Islet precursor cell (in vitro differentiated cells): ENCODE results near the gene R3HDM4.

Experiments used
- DNase-seq: peaks from one replicate; pipeline ENCODE4 v3.0.0-alpha.2; 2018

Gene R3HDM4

DNA sequence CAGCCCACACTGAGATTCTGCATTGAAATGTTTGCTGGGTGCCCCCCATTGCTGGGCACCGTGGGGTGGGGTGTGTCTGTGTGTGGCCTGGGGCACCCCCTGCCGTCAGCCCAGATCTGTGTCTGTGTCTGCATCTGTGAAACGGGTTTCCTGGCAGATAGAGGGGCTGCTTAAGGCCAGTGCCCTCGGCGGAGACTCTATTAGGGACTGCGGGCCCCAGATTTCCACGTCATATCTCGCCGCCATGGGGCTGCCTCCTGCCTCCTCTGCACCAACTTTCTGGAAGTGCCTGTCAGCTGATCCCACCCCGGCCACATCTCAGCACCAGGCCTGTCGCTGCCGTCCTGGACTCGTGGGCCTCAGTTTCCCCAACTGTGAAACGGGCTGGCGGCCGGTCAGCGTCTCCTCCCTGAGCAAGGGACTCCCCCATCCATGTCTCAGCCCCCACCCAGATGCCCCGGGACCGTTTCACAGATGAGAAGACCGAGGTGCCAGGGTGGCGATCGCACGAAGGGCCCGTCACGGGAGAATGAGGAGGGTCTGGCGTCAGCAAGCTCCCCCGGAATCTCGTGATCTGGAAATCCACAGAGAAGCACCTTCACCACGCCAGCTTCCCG is 34.2 kb upstream of the R3HDM4 start:
- DNase-seq = peak; percentile 43

DNA sequence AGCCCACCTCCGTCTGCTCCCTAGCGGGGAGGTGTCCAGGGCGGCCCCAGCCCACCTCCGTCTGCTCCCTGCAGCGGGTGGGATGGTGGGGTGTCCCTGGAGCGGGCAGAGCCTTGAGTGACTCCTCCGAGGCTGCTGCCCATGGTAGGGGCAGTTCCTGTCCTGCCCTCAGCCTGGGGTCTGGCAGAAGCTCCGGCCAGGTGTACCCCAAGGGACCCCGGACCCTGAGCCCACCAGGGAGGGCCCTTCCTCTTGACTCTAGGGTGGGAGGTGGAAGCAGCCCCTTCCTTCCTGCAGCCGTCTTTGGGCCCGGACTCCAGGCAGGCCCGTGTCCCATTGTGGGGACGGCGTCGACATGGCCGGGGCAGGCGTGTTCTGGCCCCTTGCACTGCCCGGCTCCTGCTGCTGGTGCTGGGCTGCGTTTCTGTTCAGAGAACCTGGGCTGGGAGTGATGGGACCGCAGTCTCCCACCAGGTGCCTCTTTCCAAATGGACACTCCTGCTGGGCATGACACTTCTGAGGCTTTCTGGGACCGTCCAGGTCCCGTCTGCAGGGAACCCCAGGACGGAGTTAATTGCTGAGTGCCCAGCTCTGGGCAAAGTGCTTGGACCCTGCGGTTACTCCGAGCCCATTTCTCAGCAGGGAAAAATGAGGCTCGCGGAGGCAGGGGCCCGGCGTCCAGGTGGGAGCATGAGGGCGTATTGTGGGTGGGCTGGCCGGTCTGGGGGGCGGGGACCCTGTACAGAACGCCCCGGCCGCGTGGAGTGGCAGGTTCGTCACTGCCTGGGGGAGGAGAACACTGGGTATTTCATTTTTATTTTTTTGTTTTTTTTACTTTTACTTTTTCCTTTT is 32.6 kb upstream of the R3HDM4 start:
- DNase-seq = peak; percentile 49

DNA sequence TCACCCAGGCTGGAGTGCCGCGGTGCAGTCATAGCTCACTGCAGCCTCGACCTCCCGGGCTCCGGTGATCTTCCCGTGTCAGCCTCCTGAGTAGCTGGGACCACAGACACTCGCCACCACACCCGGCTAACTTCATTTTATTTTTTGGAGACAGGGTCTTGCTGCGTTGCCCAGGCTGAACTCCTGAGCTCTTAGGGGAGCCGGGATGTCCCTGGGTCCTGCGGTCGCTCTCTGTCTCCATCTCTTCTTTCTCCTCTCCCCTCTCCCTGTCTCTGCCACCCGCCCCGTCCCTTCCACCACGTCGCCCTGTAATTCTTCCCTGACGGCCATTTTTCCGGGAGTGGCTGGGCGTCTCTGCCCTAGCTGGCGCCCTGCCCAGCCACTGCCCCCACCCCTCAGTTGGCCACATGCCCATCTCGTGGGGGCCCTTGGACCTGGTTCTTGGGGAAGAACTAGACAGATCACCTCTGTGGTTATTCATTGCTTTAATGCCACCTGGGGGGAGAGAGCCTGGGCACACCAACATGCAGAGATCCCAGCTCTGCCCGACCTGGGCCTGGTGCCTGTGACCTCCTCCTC is 31.7 kb upstream of the R3HDM4 start:
- no peak for DNase-seq

DNA sequence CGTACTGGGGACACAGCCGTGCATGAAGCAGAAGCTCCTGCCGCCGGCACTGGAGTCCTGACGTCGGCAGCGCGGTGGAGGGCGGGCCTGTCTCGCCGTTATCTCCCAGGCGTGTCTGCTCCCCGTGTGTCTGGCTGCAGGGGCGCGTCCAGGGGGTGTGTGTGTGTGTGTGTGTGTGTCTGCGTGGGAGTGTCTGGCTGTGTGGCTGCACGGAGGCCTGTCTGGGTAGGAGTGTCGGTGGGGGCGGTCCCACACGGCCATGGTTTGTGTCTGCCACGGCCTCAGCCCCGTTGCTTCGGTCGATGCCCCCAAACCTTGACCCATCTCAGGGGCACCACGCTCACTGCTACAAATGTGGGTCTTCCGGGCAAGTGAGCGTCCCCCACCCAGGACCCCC is 31.1 kb upstream of the R3HDM4 start:
- DNase-seq = no peak

DNA sequence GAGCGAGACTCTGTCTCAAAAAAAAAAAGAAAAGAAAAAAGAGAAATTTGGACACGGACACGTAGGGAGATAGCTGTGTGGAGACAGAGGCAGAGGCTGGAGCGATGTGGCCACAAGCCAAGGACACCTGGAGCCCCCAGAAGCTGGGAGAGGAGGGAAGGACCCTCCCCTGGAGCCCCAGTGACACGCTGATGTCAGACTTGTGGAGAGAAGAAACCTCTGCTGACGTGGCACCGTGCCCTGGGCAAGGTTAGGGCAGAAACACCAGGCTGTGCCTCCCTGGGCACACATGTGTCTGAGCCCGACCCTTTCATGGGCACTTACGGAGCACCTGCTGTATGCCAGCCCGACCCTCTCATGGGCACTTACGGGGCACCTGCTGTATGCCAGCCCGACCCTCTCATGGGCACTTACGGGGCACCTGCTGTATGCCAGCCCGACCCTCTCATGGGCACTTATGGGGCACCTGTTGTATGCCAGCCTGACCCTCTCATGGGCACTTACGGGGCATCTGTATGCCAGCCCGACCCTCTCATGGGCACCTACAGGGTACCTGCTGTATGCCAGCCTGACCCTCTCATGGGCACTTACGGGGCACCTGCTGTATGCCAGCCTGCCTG is 30.6 kb upstream of the R3HDM4 start:
- no peak for DNase-seq

DNA sequence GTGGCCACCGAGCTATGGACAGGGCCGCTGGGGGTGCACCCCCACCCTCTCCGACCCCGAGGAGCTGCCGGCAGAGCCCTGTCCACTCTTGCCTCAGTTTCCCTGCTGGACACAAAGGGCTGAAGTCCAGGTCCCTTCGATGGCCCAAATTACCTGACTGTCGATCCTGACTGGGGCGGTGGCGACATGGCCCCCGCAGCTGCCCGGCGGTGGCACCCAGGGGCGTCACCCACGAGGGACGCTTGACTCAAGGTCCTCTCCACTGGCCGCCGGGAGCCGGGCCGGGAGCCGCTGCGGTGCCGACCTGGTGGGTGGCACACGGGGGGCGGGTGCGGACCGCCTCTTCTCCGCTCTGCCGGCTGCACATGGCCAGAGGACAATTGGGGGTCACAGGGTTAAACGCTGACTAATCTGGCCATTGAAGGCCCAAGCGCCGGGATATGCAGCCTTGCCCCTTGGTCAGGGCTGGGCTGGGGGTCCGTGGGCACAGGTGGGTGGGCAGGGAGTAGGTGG is 29.2 kb upstream of the R3HDM4 start:
- no peak for DNase-seq

DNA sequence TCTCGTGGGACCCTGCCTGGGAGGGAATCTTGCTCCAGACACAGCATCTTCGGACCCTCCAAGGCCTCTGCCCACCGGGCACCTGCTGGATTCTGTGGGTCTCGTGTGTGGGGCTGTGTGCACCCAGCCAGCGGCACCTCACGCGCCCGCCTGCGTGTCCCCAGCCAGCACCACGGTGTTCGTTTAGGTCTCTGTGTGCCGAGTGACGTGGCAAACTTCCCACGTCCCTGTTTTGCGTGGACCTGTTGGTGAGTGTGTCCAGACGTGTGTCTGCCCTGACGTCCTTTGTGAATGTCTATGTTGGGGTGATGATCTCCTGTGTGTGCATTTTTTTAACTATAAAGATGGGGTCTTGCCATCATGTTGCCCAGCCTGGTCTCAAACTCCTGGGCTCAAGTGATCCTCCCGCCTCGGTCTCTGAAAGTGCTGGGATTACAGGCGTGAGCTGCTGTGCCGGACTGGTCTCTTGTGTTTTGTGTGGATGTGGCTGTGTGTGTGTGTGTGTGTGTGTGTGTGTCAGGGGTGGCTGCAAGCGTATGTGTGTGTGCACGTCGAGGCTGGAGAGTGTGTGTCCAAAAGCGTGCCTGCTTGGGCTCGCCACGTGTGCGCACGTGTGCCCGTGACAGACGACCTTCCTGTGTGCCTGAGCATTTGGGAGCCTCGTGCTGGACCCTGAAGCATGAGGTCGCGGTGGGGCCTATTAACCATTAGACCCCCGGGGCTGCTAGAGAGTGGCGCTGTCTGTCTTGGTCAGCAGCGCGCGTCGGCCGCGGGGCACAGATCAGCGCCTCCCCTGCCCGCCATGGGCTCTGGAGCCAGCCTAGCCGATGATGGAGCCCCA is 28.5 kb upstream of the R3HDM4 start:
- no peak for DNase-seq

DNA sequence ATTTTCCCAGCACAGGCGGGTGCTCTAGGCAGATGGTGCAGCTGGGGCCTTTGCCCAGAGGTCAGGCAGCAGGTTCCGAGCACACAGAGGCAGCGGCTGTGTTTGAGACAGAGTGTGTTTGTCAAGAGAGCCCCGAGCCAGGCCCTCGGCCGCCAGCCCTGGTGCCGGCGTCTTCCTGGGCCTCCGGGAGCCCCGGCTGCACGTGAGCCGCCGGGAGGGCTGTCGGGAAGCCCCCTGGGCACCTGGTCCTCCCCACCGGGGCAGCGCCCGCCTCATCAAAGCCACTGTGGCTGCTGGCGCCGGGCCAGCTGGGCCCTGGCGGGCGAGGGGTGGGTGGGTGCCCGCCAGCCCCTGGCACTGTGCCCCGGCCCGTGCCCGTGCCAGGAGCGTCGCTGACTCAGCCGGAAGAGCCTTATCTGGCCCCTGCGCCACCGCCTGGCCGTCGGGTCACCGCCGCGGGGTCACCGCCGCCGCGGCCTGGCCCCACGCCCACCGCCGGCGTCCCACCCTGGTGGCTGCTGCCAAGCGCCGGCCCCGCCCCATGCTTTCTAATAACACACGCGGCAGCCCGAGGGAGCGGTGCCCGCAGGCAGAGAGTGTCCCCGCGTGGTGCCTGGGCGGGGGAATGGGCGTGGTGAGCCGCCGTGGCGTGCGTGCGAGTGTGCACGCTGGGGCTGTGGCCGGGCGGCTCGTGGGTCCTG is 27.7 kb upstream of the R3HDM4 start:
- no peak for DNase-seq

DNA sequence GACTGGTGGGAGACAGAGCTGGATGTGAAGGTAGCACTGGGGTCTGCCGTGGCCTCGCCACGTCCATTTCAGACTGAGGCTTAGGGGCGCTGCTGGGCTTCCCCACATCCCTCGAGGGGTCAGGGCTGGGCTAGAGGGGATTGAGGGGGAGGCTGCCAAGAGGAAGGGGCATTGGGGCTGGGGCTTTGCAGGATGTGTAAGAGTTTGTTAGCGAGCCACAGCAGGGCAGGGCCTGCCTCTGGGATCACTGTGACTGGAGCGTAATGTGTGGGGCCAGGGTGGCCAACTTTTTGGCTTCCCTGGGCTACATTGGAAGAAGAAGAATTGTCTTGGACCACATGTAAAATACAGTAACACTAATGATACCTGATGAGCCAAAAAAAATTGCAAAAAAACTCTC is 26.9 kb upstream of the R3HDM4 start:
- DNase-seq = no peak

DNA sequence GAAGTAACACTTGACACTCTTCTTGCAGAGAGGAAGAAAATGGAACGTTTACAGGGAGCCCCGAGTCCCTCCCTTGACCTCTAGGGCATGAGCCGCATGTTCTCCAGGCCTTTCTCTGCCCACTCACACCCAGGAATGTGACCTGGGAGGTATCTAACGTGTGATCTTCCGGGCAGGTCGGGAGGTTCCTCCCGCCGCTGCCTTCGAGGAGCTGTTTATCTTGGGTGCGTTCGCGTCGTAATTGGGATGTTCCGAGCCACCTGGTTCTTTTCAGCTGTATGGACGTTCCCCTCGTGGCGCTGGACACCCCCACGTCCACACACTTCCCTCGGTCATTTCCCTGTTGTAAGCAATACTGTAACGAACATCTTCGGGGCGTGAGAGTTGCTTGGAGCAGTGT is 26.4 kb upstream of the R3HDM4 start:
- no peak for DNase-seq

DNA sequence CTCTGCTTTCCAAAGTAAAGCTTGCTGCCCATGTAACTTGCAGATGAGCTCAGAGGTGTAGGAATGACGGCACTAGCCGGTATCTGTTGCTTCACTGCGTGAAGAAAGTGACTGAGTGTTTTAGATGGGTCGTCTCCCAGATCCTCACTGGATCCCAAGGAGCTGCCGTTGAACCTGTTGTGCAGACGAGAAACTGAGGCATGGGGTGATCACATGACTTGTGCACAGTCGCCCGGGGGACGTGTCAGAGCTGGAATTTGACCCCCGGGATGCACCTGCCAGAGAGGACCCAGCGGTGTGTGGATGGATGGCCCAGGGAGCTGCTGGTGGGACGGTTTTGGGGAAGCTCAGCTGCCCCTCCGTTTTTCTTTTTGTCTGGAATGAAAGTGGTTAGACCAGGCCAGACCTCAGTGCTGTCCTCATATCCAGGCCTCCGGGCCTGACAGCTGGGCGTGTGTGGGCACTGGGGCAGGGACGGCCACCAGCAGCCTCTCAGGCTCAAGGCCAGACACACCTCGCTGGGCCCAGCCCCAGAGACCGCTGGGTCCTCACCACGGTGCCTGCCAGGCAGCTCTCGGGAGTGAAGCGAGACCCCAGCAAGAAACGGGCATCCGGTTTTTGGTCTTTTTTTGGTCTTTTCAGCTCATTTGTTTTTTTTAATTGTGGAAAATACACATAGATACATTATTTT is 25.4 kb upstream of the R3HDM4 start:
- no peak for DNase-seq

DNA sequence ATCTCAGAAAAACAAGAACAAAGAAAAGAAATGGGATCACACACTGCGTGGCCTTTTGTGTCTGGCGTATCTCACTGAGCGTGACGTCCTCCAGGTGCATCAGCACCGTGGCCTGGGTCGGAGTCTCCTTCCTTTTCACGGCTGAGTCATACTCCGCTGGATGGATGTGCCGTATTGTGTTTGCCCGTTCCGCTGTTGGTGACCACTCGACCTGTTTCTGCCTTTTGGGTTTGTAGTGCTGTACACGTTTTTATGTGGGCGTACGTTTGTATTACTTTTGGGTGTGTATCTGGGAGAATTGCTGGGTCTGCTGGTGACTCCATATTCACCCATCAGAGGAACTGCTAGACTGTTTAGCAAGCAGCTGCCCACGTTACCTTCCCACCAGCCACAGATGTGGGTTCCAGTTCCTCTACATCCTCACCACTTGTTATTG is 24.3 kb upstream of the R3HDM4 start:
- DNase-seq = no peak

DNA sequence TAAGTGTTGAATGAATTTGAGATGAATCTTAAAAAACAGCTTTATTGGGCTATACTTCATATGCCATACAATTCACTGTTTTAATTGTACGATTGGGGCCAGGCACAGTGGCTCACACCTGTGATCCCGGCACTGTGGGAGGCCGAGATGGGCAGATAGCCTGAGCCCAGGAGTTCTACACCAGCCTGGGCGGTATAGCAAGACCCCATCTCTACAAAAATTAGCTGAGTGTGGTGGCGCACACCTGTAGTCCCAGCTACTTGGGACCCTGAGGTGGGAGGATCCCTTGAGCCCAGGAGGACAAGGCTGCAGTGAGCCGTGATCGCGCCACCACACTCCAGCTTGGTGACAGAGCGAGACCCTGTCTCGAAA is 23.1 kb upstream of the R3HDM4 start:
- no peak for DNase-seq

DNA sequence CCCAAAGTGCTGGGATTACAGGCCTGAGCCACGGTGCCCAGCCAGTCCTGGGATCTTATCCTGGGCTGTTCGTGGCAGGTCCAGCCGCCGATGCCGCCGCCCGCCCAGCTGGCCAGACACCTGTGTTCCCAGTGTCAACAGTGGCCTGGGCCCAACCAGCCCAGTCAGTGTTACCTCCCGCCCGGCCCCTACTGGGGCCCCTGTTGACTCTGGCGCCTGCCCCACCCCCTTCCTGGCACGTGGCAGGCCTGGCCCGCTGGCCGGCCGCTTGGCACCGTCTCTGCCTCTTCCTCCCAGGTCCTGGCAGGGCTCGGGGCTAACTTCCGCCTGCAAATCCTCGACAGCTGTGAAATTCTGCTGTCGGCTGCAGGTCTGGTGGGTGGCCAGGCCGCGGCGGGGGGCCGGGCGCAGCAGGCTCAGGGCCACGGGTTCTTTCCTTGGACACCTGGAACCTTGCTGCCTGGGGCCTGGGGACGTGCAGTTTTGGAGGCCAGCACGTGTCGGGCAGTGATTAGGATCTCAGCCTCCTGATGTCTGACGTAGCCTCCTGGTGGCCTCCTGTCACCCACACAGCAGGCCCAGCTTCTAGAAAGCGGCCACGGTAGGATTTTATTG is 22.0 kb upstream of the R3HDM4 start:
- DNase-seq = no peak

DNA sequence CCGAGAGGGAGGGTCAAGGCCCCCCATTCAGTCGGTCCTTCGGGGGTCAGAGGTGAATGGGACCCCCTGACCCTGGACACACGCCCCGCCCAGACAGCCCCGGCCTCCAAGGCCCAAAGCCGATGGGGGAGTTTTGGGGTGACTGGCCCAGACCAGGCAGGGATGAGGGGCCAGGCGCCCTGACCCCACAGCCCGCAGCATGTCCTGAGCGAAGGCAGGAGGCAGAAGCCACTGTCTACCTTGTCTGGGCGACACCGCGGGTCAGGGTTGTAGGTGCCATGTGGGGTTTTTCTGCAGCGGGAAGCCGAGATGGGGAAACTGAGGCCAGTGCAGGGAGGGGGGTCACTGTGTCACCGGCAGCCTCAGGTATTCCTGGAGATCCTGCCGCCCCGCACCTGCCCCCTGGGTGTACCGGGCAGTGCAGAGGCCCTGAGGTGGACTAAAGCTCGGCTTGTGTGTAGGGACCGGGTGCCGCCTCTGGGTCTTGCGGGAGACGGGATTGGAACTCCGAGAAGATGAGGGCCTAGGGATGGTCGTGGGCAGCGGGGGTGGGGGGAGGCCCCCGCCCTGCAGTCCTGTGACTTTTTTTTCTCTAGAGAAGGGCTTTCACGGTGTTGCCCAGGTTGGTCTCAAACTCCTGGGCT is 21.3 kb upstream of the R3HDM4 start:
- DNase-seq = no peak

DNA sequence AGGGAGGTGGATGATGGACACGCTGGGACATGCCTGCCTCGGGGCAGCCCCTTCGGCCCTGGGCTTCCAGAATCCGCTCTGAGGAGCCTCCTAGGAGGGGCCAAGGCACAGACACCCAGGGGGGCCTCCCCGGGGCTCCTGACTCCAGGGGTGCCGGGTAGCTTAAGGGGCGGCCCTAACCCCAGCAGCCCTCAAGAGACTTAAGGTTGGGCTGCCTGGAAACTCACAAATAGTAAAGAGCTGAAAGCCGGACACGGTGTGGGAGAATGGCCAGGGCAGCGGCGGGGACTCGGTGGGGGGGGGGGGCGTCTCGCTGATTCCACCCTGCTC is 20.5 kb upstream of the R3HDM4 start:
- no peak for DNase-seq

DNA sequence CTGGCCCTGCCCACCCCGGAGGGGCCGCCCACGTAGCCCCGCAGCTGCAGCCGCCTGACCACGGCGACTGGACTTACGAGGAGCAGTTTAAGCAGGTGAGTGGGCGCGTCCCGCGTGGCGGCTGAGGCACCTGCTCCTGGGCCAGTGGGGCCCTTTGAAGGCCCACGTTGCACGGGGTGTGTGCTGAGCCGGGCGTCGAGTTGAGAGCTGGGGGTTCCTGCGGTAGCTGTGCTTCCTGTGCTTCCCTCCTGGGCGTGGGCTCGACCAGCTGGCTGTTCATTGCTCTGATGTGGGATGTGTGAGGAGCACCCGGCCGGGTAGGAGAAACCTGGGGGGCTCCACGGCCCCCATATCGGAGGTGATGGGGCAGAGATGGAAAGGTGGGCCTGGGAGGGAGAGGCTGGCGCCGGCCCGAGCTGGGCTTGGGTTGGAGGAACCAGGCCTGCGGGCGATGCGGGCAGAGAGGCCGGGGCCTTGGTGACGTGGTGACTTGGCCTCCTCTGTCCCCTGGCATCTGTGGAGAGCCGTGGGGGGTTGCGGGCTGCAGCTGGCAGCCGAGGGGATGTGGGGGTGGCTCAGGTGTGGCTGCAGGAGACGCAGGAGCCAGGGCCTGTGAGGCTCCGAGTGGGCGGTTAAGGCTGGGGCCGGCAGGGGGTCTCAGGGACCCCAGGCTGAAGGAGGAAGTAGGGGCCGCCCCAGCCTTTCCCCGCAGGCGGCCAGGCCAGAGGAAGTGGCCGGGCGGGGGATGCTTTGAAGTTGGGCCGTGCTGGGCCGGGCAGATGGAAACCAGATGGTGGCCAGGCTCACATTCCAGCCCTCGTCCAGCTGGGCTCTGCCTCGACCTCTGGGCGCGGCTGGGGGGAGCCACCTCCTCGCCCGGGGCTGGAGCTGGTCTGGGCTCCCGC is 19.9 kb upstream of the R3HDM4 start:
- peak; percentile 96 for DNase-seq

DNA sequence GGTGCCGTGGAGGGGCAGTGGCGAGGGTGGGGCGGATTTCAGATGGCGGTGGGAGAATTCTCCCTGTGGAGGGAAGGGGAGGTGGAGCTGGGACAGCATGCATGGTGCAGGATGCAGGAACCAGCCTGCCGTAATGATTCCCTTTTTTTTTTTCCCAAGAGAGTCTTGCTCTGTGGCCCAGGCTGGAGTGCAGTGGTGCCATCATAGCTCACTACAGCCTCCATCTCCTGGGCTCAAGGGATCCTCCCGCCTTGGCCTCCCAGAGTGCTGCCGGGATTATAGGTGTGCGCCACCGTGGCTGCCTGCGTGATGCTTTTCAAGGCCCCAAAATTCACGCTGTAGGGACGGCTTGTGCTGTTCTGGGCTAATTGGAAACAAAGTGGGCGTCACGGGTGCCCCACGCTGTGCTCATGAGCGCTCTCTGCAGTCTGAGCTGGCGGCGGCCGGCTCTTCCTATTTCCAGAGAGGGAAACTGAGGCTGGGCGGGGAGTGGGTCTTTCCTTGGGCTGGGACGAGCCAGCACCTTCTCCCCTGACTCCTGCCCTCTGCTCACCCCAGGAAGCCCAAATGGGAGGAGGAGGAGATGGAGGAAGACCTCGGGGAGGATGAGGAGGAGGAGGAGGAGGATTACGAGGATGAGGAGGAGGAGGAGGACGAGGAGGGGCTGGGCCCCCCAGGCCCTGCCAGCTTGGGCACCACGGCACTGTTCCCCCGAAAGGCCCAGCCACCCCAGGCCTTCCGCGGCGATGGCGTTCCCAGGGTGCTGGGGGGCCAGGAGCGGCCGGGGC is 19.0 kb upstream of the R3HDM4 start:
- no peak for DNase-seq

DNA sequence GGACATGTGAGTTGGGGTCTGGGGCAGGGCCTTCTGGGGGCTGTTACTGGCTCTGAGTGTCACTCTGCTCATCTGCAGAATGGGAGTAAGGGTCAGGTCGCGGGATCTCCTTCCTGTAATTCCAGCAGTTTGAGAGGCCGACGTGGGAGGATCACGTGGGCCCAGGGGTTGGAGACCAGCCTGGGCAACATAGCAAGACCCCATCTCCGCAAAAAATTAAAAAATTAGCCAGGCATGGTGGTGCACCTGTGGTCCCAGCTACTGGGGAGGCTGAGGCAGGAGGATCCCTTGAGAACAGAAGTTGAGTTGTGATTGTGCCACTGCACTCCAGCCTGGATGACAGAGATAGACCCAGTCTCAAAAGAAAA is 16.9 kb upstream of the R3HDM4 start:
- no peak for DNase-seq
